ENCODE data around the gene CHST15. TPM values are rescaled to one million over a fixed set of nuclear protein-coding genes. Genes with fewer than 3 reads are reported as not detected.

CHST15 gene
- total RNA-seq, 4 donors from 2014 or later, result 4.0 to 23.0 (median 13.8) TPM

- DNase-seq, result no peak
- TF ChIP-seq POLR2A (IDR thresholded peaks at IDR 0.05) (no peak), CTCF (IDR thresholded peaks at IDR 0.05) (no peak)
- Histone ChIP-seq H3K4me1 (peaks cover 0 to 82% (median 20%) of the 10 kb centered on the region in 3 donors), H3K36me3 (no peaks in the 10 kb centered on the region), H3K9me3 (no peaks in the 10 kb centered on the region), H3K4me3 (no peak overlapping the region), H3K27ac (peak overlapping the region in 1 of 4 donors; percentile 39), H3K27me3 (no peaks in the 10 kb centered on the region)
- intact Hi-C loops (cut with DNase I), result no loop called here
Observed at GRCh38 chr10:124078714-124079113, 14.7 kb downstream of the CHST15 start.

- intact Hi-C loops (cut with DNase I), result no loop called here
- H3K4me1 ChIP-seq, result peaks cover 0 to 78% (median 20%) of the 10 kb centered on the region in 3 donors
Observed at GRCh38 chr10:124078028-124078427, 15.4 kb downstream of the CHST15 start.

GRCh38 chr10:124077208-124077993, 16.0 kb downstream of the CHST15 start:
- no peaks in the 10 kb centered on the region for H3K36me3 ChIP-seq
- no peak for DNase-seq
- H3K4me1 ChIP-seq, result peaks cover 0 to 78% (median 20%) of the 10 kb centered on the region in 3 donors
- H3K27ac ChIP-seq, result no peak overlapping the region
- 91 to 93% methylated on average over 11 of the region's 12 CpGs for WGBS, 2 donors
- H3K4me3 ChIP-seq, result no peak overlapping the region
- no peaks in the 10 kb centered on the region for H3K9me3 ChIP-seq
- intact Hi-C loops (cut with DNase I), result no loop called here
- H3K27me3 ChIP-seq, result no peaks in the 10 kb centered on the region
- TF ChIP-seq POLR2A (IDR thresholded peaks at IDR 0.05) (no peak), CTCF (IDR thresholded peaks at IDR 0.05) (no peak)

More at GRCh38 chr10:124078028-124078427, 15.4 kb downstream of the CHST15 start:
- H3K27me3 ChIP-seq, result no peaks in the 10 kb centered on the region
- peak overlapping the region in 1 of 4 donors; percentile 9 for H3K27ac ChIP-seq
- TF ChIP-seq POLR2A (IDR thresholded peaks at IDR 0.05), result no peak
- no peak for TF ChIP-seq CTCF (IDR thresholded peaks at IDR 0.05)
- no peaks in the 10 kb centered on the region for H3K9me3 ChIP-seq
- H3K36me3 ChIP-seq, result no peaks in the 10 kb centered on the region
- DNase-seq, result no peak
- H3K4me3 ChIP-seq, result no peak overlapping the region
- WGBS, 2 donors, result 73 to 75% methylated on average over 1 to 4 of the region's 4 CpGs

GRCh38 chr10:124076148-124076733, 17.2 kb downstream of the CHST15 start:
- H3K27ac ChIP-seq, result peak overlapping the region in 2 of 4 donors; percentile 37 to 43
- H3K9me3 ChIP-seq, result no peaks in the 10 kb centered on the region
- 66 to 69% methylated on average over 9 of the region's 9 CpGs for WGBS, 2 donors
- H3K27me3 ChIP-seq, result no peaks in the 10 kb centered on the region
- intact Hi-C loops (cut with DNase I), result no loop called here
- peaks cover 0 to 71% (median 20%) of the 10 kb centered on the region in 3 donors for H3K4me1 ChIP-seq
- H3K36me3 ChIP-seq, result no peaks in the 10 kb centered on the region
- no peak overlapping the region for H3K4me3 ChIP-seq
- DNase-seq, result no peak
- TF ChIP-seq POLR2A (IDR thresholded peaks at IDR 0.05) (no peak), CTCF (IDR thresholded peaks at IDR 0.05) (no peak)

- WGBS, 2 donors, result 39 to 47% methylated on average over 7 to 10 of the region's 12 CpGs
- Histone ChIP-seq H3K27ac (peak overlapping the region in 3 of 4 donors; percentile 23 to 46 (median 43)), H3K36me3 (no peaks in the 10 kb centered on the region), H3K27me3 (no peaks in the 10 kb centered on the region), H3K9me3 (no peaks in the 10 kb centered on the region), H3K4me3 (no peak overlapping the region), H3K4me1 (peaks cover 0 to 67% (median 20%) of the 10 kb centered on the region in 3 donors)
- no peak for TF ChIP-seq CTCF (IDR thresholded peaks at IDR 0.05)
- intact Hi-C loops (cut with DNase I), result no loop called here
- DNase-seq, result no peak
Observed at GRCh38 chr10:124075231-124075955, 18.0 kb downstream of the CHST15 start.
